HG02840 (cell line): Measurements from ENCODE around the gene HSPBP1.
A peak's percentile ranks its signal among the peaks of the same experiment; 100 is the strongest.

Source experiments
- ATAC-seq: cut with Tn5 transposase; IDR thresholded peaks from one replicate; pipeline ENCODE4 v1.9.1; 2021; ENCODE audit warnings: mild to moderate bottlenecking, moderate library complexity, moderate number of reproducible peaks; ENCODE audit not compliant: unreplicated experiment, low FRiP score

HSPBP1 gene

GRCh38 chr19:55256562-55257460 lies 23.1 kb downstream of the HSPBP1 start:
- ATAC-seq, result no peak

DNA sequence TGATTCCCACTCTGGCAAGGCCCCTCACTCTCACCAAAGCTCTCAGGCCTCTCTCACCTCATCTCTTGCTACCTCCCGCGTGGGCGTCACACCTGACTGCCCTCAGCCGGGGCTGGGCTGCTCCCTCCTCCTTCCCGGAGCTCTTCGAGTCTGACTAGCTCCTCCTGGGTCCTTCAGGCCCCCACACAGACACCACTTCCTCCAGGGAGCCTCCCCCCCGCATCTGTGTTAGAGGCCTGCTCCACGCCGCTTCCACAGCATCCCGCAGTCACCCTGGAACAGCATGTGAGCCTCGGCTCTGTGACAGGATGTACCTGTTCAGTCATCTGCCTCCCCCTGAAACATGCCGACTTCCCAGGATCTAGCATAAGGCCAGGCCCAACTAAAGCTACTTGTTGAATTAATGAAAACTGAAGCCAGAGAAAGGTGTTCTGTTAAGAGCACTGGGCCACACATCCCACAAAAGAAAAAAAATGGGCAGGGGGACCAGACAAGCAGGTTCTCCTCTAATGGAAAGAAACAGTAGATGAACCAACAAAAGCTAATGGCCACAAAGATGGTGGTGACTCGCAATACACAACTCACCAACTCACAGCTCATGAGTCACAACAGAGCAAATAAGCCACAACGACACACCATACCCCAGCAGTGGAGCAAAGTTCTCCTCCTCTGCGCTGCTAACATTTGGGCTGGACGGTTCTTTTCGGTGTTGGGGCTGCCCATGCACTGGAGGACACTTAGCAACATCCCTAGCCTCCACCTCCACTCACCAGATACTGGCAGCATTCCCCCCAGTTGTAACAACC lies 24.1 kb downstream of the HSPBP1 start:
- ATAC-seq, result no peak

GRCh38 chr19:55254625-55254977 lies 25.3 kb downstream of the HSPBP1 start:
- ATAC-seq, result no peak

DNA sequence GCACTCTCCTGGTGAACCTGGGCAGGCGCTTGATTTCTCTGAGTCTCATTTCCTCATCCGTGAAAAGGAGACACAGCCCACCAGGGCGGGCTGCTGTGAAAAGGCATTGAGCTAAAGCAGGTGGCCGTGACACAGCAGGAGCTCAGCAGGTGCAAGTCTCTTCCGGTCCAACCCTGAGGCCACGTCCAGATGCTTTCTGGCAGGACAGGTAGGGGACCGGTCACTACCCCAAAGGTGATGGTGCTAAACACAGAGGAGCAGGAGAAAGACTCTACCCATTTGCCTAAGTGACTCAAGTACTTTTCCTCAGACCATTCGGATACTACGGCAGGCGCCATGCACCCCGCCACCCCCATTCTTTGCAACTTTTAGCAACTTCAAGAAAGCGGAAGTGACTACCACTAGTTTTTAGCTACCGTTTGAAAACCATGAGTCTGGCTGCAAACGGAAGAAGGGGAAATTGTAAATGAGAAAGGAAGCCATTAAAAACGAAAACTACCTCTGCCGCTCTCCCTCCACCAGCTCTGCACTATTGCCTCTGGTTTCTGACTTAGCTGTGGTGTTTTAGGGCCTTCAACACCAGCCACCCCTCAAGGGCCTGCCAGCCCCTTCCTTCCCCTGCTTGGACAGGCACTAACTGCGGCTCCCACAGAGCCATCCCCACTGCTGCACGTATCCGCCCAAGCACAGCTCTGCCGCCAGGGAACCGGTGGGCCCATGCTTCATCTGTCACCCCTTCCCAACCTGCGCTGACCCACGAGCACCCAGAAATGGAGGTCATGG lies 25.9 kb downstream of the HSPBP1 start:
- peak; percentile 34 for ATAC-seq

- ATAC-seq, result no peak
Observed at GRCh38 chr19:55252760-55253663, 26.9 kb downstream of the HSPBP1 start.

DNA sequence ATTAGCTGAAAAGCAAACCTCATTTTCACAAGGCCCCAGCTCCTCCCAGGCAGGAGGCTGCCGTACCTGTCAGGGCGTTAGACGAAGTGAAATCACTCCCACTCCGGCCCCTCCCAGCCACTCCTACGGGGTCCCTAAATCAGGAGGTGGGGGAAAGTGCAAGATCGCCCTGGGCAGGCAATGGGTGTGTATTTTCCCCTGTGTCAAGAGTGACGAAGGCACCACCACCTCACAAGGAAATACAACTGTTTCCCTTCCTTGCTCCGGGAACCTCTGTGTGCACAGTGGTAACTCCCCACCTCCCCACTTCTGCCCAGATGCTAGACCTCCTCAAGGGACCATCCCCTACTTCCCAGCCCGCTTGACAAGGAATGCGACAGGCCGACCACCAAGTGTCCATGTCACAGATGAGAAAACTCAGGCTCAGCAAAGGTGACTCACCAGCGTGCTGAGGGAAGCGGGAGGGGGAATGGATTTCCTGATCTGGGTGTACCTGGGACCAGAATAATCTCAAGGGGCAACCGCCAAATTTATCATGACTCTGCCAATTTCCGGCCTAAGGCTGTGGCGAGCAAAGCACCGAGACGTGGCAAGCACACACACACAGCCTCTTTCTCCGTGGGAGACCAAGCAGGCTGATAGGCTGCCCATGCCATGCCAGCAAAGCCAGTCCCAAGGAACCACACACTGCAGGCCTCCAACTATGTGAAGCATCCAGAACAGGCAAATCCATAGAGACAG lies 28.4 kb downstream of the HSPBP1 start:
- no peak for ATAC-seq

DNA sequence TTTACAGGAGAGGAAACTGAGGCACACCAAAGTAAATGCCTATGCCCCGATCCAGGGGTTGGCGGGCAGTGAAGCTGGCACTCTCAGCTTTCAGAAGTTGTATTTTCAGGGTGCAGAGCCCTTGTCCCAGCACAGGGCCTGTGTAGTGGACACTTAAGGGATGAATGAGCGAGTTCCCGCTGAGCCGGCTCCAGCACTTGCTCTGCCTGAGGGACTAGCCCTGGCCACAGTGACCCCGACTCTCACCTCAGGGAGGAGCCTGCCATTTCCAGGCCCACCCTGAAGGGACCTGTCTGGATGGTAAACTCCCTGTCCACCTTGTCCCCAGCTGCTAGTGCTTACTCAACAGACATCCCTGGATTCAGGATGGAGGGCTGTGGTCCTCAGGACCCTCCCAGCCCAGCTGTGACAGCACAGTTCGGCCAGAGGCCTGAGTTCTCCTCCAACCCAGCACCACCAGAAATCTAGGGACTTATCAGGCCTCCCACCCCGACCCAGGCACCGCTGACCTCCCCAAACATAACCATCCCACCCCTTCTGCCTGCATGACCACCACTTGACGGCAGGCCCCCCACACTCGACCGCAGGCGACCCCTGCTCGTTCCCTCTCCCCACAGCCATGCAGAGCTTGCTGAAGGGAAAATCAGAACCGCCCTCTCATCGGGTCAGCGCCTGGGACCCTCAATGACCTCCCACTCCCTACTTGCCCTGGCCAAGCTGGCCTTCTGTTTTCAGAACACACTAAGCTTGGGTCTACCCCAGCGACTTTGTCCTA lies 29.5 kb downstream of the HSPBP1 start:
- no peak for ATAC-seq

DNA sequence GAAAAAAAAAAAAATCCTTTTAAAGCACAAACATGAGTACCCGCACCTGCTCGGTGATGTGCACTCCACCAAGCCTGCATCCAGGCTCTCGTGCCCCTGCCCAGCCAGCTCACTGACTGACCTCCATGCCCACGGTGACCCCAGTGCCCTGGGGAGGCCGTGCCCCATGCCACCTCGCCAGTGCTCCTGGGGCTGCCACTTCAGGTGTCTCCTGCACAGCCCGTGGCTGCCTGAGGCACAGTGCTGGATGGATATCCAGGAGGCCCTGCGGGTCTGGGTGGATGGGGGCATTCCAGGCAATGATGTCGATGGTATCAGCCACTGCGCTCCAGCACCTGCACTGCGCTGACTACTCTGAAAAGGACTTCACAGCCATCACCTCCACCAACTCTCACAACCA lies 30.1 kb downstream of the HSPBP1 start:
- no peak for ATAC-seq

DNA sequence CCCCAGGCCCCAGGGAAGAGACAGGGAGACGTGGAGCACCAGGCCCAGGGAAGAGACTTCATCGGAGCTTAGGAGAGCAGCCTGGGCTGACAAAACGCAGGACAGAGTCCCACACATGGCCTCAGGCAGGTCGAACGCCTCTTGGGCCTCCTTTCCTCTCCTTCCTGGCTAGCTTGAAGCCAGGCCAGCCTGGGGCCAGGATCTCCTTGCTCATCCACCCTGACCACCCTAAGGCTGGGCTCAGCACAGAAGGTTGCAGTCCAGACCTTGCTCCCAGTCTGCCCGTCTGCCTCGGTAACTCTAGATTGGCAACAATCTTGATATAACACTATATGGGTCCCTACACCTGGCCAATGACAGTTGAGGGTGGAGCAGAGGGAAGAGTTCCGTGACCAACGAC lies 31.2 kb downstream of the HSPBP1 start:
- no peak for ATAC-seq

GRCh38 chr19:55248166-55248675 lies 31.7 kb downstream of the HSPBP1 start:
- no peak for ATAC-seq

GRCh38 chr19:55247621-55248099 lies 32.2 kb downstream of the HSPBP1 start:
- ATAC-seq, result no peak

- no peak for ATAC-seq
Observed at GRCh38 chr19:55246462-55247451, 33.2 kb downstream of the HSPBP1 start.

DNA sequence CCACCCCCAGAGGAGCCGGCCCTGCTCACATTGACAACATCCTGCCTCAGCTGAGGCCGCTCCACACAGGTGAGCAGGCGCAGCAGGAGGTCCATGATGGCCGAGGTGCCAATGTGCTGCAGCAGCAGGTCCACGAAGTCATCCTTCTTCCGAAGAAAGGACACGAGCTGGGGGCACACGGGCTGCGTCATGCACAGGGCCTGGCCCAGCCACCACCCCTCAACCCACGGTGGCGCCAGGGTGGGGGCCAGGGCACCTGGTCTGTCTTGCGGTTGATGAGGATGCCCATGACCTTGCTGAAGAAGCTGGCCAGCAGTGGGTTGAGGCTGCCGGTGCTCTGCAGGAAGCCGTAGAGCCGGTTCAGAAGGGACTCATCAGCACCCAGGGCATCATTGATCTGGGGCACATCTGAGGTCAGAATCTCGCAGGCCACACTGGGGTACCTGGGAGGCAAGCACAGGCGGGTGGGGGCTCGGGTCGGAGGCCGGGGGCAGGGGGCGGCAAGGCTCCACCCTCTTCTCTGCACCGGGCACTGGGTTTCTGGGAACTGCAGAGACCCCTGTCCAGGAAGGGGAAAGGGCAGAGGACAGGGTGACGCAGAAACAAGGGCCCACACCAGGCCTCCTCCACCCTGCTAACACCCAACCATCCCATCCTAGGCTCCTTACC lies 34.5 kb downstream of the HSPBP1 start:
- no peak for ATAC-seq

DNA sequence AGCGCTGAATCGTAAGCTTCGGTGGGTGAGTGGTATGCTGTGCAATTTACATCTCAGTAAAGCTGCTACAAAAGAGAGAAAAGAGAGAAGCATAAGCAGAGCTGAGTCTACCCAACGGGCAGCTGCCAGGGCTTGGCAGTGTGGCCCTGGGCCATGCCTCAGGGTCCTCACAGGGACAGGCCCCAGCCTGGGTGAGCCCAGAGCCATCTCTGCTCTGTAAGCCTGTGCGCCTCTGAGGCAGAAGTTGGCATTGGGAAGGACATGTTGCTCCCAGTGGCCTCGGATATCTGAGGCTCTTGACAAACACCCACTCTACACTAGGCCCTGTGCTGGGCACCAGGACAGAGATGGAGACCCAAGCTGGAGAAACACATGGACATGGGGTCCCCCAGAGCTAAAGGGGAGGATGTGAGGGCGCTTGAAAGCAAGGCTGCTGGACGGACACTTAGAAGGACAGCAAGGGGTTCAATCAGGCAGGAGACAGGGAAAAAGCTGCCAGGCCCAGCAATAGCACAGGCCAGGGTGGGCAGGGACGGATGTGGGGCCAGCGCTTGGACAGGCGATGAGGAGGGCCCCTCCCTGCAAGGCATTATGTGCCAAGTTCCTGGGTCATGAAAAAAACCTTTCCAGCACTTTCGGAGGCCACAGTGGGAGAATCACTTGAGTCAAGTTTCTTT lies 35.8 kb downstream of the HSPBP1 start:
- ATAC-seq, result no peak

- no peak for ATAC-seq
Observed at GRCh38 chr19:55242517-55242916, 37.4 kb downstream of the HSPBP1 start.

DNA sequence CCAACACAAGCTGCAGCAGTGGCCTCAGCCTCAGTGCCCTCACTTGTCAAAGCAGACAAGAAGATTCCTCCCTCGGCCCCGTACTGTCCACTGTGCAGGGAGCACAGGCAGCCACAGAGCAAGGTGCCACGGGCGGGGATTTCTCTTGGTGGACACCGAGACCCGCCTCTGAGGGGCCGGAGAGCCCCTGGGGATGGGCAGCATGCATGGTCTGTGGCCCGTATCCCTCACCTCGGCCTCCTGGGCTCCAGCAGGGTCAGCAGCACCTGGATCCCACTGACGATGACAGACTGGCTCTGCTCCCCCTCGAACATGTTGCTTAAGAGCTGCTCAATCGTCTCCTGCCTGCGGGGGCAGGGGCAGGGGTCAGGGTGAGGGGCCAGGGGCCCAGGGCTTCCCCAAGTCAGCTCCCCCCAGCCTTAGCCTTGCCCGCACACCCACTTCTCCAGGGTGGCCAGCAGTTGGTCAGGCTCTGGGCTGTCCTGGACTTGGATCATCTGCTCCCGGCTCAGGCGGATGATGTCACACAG lies 37.9 kb downstream of the HSPBP1 start:
- ATAC-seq, result no peak
